GM23338 (cell line): ENCODE measurements around the gene FILIP1. TPM values are rescaled to one million over a fixed set of nuclear protein-coding genes. Genes with fewer than 3 reads are reported as not detected.

Source experiments
- ATAC-seq: fragments of 200-7000 bp; cut with Tn5 transposase; 3 replicates; pipeline ENCODE4 v1.9.1; 2020
- DNase-seq: peaks from one replicate; pipeline ENCODE4 v3.0.0-alpha.2; 2015; ENCODE audit warnings: low spot score
- H2AFZ ChIP-seq: fragments of 200-600 bp; sonication (generic); 2 replicates; pipeline ENCODE4 v1.8.0; 2016; ENCODE audit warnings: antibody characterized with exemption, mild to moderate bottlenecking, moderate library complexity
- H3F3A ChIP-seq: fragments of 200-600 bp; sonication (generic); replicated peaks from 2 replicates; pipeline ENCODE4 v1.8.0; 2017; ENCODE audit warnings: antibody characterized with exemption, mixed run types, low read depth
- H3K27ac ChIP-seq: fragments of 200-600 bp; sonication (generic); 2 replicates; pipeline ENCODE4 v1.6.1; 2016; ENCODE audit warnings: low read depth
- H3K27me3 ChIP-seq: fragments of 200-600 bp; sonication (generic); 2 replicates; pipeline ENCODE4 v1.8.0; 2016; ENCODE audit warnings: mild to moderate bottlenecking, mixed run types, moderate library complexity; ENCODE audit not compliant: insufficient read depth
- H3K36me3 ChIP-seq: fragments of 200-600 bp; sonication (generic); 2 replicates; pipeline ENCODE4 v1.8.0; 2016; ENCODE audit warnings: mild to moderate bottlenecking; ENCODE audit not compliant: insufficient read depth
- H3K4me1 ChIP-seq: fragments of 200-600 bp; sonication (generic); 2 replicates; pipeline ENCODE4 v1.8.0; 2016; ENCODE audit warnings: mild to moderate bottlenecking, moderate library complexity; ENCODE audit not compliant: insufficient read depth
- H3K4me2 ChIP-seq: fragments of 200-600 bp; sonication (generic); 2 replicates; pipeline ENCODE4 v1.7.1; 2017; ENCODE audit warnings: mixed run types
- H3K4me3 ChIP-seq: fragments of 200-600 bp; sonication (generic); 2 replicates; pipeline ENCODE4 v1.6.1; 2016; ENCODE audit warnings: mixed run types
- H3K79me2 ChIP-seq: fragments of 200-600 bp; sonication (generic); replicated peaks from 2 replicates; pipeline ENCODE4 v1.8.0; 2017; ENCODE audit warnings: mild to moderate bottlenecking; ENCODE audit not compliant: insufficient read depth
- H3K9me2 ChIP-seq: fragments of 200-600 bp; sonication (generic); 2 replicates; pipeline ENCODE4 v1.8.0; 2017; ENCODE audit not compliant: insufficient read depth
- H4K20me1 ChIP-seq: fragments of 200-600 bp; sonication (generic); replicated peaks from 2 replicates; pipeline ENCODE4 v1.8.0; 2017; ENCODE audit warnings: mild to moderate bottlenecking; ENCODE audit not compliant: insufficient read depth
- H3K27ac Mint-ChIP-seq: 2 replicates; pipeline ENCODE4 v1.8.0; 2020; ENCODE audit warnings: inconsistent platforms, mild to moderate bottlenecking, moderate library complexity, mixed read lengths
- H3K27me3 Mint-ChIP-seq: 3 replicates; pipeline ENCODE4 v1.8.0; 2022; ENCODE audit warnings: low read depth, mild to moderate bottlenecking, moderate library complexity, mixed read lengths, inconsistent platforms; ENCODE audit not compliant: insufficient read depth, poor library complexity
- H3K36me3 Mint-ChIP-seq: 3 replicates; pipeline ENCODE4 v1.8.0; 2021; ENCODE audit warnings: low read depth, mild to moderate bottlenecking, inconsistent platforms, moderate library complexity, mixed read lengths
- H3K4me1 Mint-ChIP-seq: 3 replicates; pipeline ENCODE4 v1.8.0; 2020; ENCODE audit warnings: mild to moderate bottlenecking, inconsistent platforms, mixed read lengths
- H3K4me3 Mint-ChIP-seq: 3 replicates; pipeline ENCODE4 v1.8.0; 2021; ENCODE audit warnings: moderate library complexity, mild to moderate bottlenecking, inconsistent platforms, mixed read lengths
- H3K9me3 Mint-ChIP-seq: 3 replicates; pipeline ENCODE4 v1.8.0; 2020; ENCODE audit warnings: moderate library complexity, mild to moderate bottlenecking, inconsistent platforms, mixed read lengths
- CREB1 ChIP-seq: fragments of 250-450 bp; sonication (Bioruptor Pico); IDR thresholded peaks from 2 replicates; pipeline ENCODE4 v1.5.0; 2020; ENCODE audit warnings: low read depth, mild to moderate bottlenecking, moderate library complexity
- CTCF ChIP-seq, 2 experiments: fragments of 200-600 bp in 1 of 2; sonication (generic) in 1 of 2; conservative IDR thresholded peaks; 2 replicates each; pipeline versions ENCODE4 v1.5.1 to v1.6.1; 2016 to 2017; ENCODE audit warnings: antibody characterized with exemption in 2 of 2, low read depth in 2 of 2, mild to moderate bottlenecking in 2 of 2, moderate library complexity in 1 of 2
- ETS1 ChIP-seq: IDR thresholded peaks from 2 replicates; pipeline ENCODE4 v1.6.1; 2016; ENCODE audit warnings: antibody characterized with exemption
- EZH2 ChIP-seq: fragments of 200-600 bp; sonication (generic); IDR thresholded peaks from one replicate; pipeline ENCODE4 v1.8.0; 2017; ENCODE audit warnings: antibody characterized with exemption, mild to moderate bottlenecking, low read depth; ENCODE audit not compliant: unreplicated experiment
- EZH2phosphoT487 ChIP-seq: fragments of 200-600 bp; sonication (generic); IDR thresholded peaks from one replicate; pipeline ENCODE4 v1.8.1; 2018; ENCODE audit warnings: antibody characterized with exemption; ENCODE audit not compliant: unreplicated experiment
- JUNB ChIP-seq: IDR thresholded peaks from one replicate; pipeline ENCODE4 v1.6.1; 2016; ENCODE audit warnings: antibody characterized with exemption; ENCODE audit not compliant: unreplicated experiment
- NANOG ChIP-seq: IDR thresholded peaks from 2 replicates; pipeline ENCODE4 v1.6.1; 2016; ENCODE audit warnings: antibody characterized with exemption, borderline replicate concordance
- POLR2AphosphoS5 ChIP-seq: IDR thresholded peaks from 2 replicates; pipeline ENCODE4 v1.6.1; 2016; ENCODE audit warnings: antibody characterized with exemption, low read depth
- REST ChIP-seq: IDR thresholded peaks from one replicate; pipeline ENCODE4 v1.6.1; 2018; ENCODE audit warnings: antibody characterized with exemption; ENCODE audit not compliant: unreplicated experiment
- STAT1 ChIP-seq: IDR thresholded peaks from one replicate; pipeline ENCODE4 v1.6.1; 2016; ENCODE audit warnings: antibody characterized with exemption; ENCODE audit not compliant: unreplicated experiment
- ZNF114 ChIP-seq: fragments of 250-450 bp; sonication (Bioruptor Pico); IDR thresholded peaks from 2 replicates; pipeline ENCODE4 v1.5.0; 2020; ENCODE audit warnings: mild to moderate bottlenecking, moderate library complexity
- ZNF331 ChIP-seq: fragments of 250-450 bp; sonication (Bioruptor Pico); IDR thresholded peaks from 2 replicates; pipeline ENCODE4 v1.5.0; 2020; ENCODE audit warnings: low read depth, mild to moderate bottlenecking, moderate library complexity
- ZNF462 ChIP-seq: fragments of 250-450 bp; sonication (Bioruptor Pico); IDR thresholded peaks from 2 replicates; pipeline ENCODE4 v1.5.0; 2020; ENCODE audit warnings: mild to moderate bottlenecking, moderate library complexity
- polyA plus RNA-seq: library from polyadenylated mRNA; unstranded; fragments of >200 nt; fragmentation: Nextera tagmentation; extraction: Ambion mirVana; gene quantifications from 2 replicates; pipeline ENCODE4 v1.2.1, GENCODE V29; 2016
- total RNA-seq: library from RNA; depleted of rRNA; stranded (reverse); fragments of >200 nt; shearing (Covaris generic); gene quantifications from 2 replicates; pipeline ENCODE4 v1.2.3, GENCODE V29; 2014

Gene FILIP1
- total and polyA plus RNA-seq, 2 experiments from 2014 or later: 3.7 to 6.4 TPM

- Histone ChIP-seq H3K4me3 (no peak overlapping the region), H3K79me2 (no peaks in the 10 kb centered on the region), H4K20me1 (no peaks in the 10 kb centered on the region), H3K27ac (no peak overlapping the region), H3F3A (no peaks in the 10 kb centered on the region), H3K4me1 (no peaks in the 10 kb centered on the region), H3K9me2 (no peaks in the 10 kb centered on the region), H3K27me3 (no peaks in the 10 kb centered on the region), H3K4me2 (no peak overlapping the region), H2AFZ (no peak overlapping the region), H3K36me3 (no peaks in the 10 kb centered on the region)
- no peak for TF ChIP-seq EZH2
- no peak for TF ChIP-seq CTCF (conservative IDR thresholded peaks at IDR 0.05; ENCODE audit: low read depth in 2 of 2)
- TF ChIP-seq STAT1: no peak
- TF ChIP-seq EZH2phosphoT487: no peak
- no peak for TF ChIP-seq JUNB
- TF ChIP-seq POLR2AphosphoS5: no peak
- TF ChIP-seq REST: no peak
- TF ChIP-seq ZNF462 (CRISPR knock-in tag): no peak
- TF ChIP-seq ETS1: no peak
- TF ChIP-seq ZNF114 (CRISPR knock-in tag): no peak
- TF ChIP-seq NANOG: no peak
- no peak for TF ChIP-seq ZNF331 (CRISPR knock-in tag)
- TF ChIP-seq CREB1 (CRISPR knock-in tag): no peak
- H3K4me1 Mint-ChIP-seq: peaks cover 13% of the 10 kb centered on the region; the same call in 2 of the 3 replicates
- no peaks in the 10 kb centered on the region for H3K36me3 Mint-ChIP-seq
- no peak for ATAC-seq
- H3K9me3 Mint-ChIP-seq: no peaks in the 10 kb centered on the region
- peaks cover 4% of the 10 kb centered on the region for H3K27me3 Mint-ChIP-seq
- DNase-seq: no peak
- no peak overlapping the region for H3K27ac Mint-ChIP-seq
- no peak overlapping the region for H3K4me3 Mint-ChIP-seq
Measured at GRCh38 chr6:75498862-75499261, 5.3 kb upstream of the FILIP1 start.
